GM23338 (cell line): Measurements from ENCODE around the gene KIAA0753. TPM values are rescaled to one million over a fixed set of nuclear protein-coding genes. Genes with fewer than 3 reads are reported as not detected.

Experiments used
- ATAC-seq: fragments of 200-7000 bp; cut with Tn5 transposase; 3 replicates; pipeline ENCODE4 v1.9.1; 2020
- DNase-seq: peaks from one replicate; pipeline ENCODE4 v3.0.0-alpha.2; 2015; ENCODE audit warnings: low spot score
- H2AFZ ChIP-seq: fragments of 200-600 bp; sonication (generic); 2 replicates; pipeline ENCODE4 v1.8.0; 2016; ENCODE audit warnings: antibody characterized with exemption, mild to moderate bottlenecking, moderate library complexity
- H3F3A ChIP-seq: fragments of 200-600 bp; sonication (generic); replicated peaks from 2 replicates; pipeline ENCODE4 v1.8.0; 2017; ENCODE audit warnings: antibody characterized with exemption, mixed run types, low read depth
- H3K27ac ChIP-seq: fragments of 200-600 bp; sonication (generic); 2 replicates; pipeline ENCODE4 v1.6.1; 2016; ENCODE audit warnings: low read depth
- H3K27me3 ChIP-seq: fragments of 200-600 bp; sonication (generic); 2 replicates; pipeline ENCODE4 v1.8.0; 2016; ENCODE audit warnings: mild to moderate bottlenecking, mixed run types, moderate library complexity; ENCODE audit not compliant: insufficient read depth
- H3K36me3 ChIP-seq: fragments of 200-600 bp; sonication (generic); 2 replicates; pipeline ENCODE4 v1.8.0; 2016; ENCODE audit warnings: mild to moderate bottlenecking; ENCODE audit not compliant: insufficient read depth
- H3K4me1 ChIP-seq: fragments of 200-600 bp; sonication (generic); 2 replicates; pipeline ENCODE4 v1.8.0; 2016; ENCODE audit warnings: mild to moderate bottlenecking, moderate library complexity; ENCODE audit not compliant: insufficient read depth
- H3K4me2 ChIP-seq: fragments of 200-600 bp; sonication (generic); 2 replicates; pipeline ENCODE4 v1.7.1; 2017; ENCODE audit warnings: mixed run types
- H3K4me3 ChIP-seq: fragments of 200-600 bp; sonication (generic); 2 replicates; pipeline ENCODE4 v1.6.1; 2016; ENCODE audit warnings: mixed run types
- H3K79me2 ChIP-seq: fragments of 200-600 bp; sonication (generic); replicated peaks from 2 replicates; pipeline ENCODE4 v1.8.0; 2017; ENCODE audit warnings: mild to moderate bottlenecking; ENCODE audit not compliant: insufficient read depth
- H3K9me2 ChIP-seq: fragments of 200-600 bp; sonication (generic); 2 replicates; pipeline ENCODE4 v1.8.0; 2017; ENCODE audit not compliant: insufficient read depth
- H4K20me1 ChIP-seq: fragments of 200-600 bp; sonication (generic); replicated peaks from 2 replicates; pipeline ENCODE4 v1.8.0; 2017; ENCODE audit warnings: mild to moderate bottlenecking; ENCODE audit not compliant: insufficient read depth
- H3K27ac Mint-ChIP-seq: 2 replicates; pipeline ENCODE4 v1.8.0; 2020; ENCODE audit warnings: inconsistent platforms, mild to moderate bottlenecking, moderate library complexity, mixed read lengths
- H3K27me3 Mint-ChIP-seq: 3 replicates; pipeline ENCODE4 v1.8.0; 2022; ENCODE audit warnings: low read depth, mild to moderate bottlenecking, moderate library complexity, mixed read lengths, inconsistent platforms; ENCODE audit not compliant: insufficient read depth, poor library complexity
- H3K36me3 Mint-ChIP-seq: 3 replicates; pipeline ENCODE4 v1.8.0; 2021; ENCODE audit warnings: low read depth, mild to moderate bottlenecking, inconsistent platforms, moderate library complexity, mixed read lengths
- H3K4me1 Mint-ChIP-seq: 3 replicates; pipeline ENCODE4 v1.8.0; 2020; ENCODE audit warnings: mild to moderate bottlenecking, inconsistent platforms, mixed read lengths
- H3K4me3 Mint-ChIP-seq: 3 replicates; pipeline ENCODE4 v1.8.0; 2021; ENCODE audit warnings: moderate library complexity, mild to moderate bottlenecking, inconsistent platforms, mixed read lengths
- H3K9me3 Mint-ChIP-seq: 3 replicates; pipeline ENCODE4 v1.8.0; 2020; ENCODE audit warnings: moderate library complexity, mild to moderate bottlenecking, inconsistent platforms, mixed read lengths
- CREB1 ChIP-seq: fragments of 250-450 bp; sonication (Bioruptor Pico); IDR thresholded peaks from 2 replicates; pipeline ENCODE4 v1.5.0; 2020; ENCODE audit warnings: low read depth, mild to moderate bottlenecking, moderate library complexity
- CTCF ChIP-seq, 2 experiments: fragments of 200-600 bp in 1 of 2; sonication (generic) in 1 of 2; conservative IDR thresholded peaks; 2 replicates each; pipeline versions ENCODE4 v1.5.1 to v1.6.1; 2016 to 2017; ENCODE audit warnings: antibody characterized with exemption in 2 of 2, low read depth in 2 of 2, mild to moderate bottlenecking in 2 of 2, moderate library complexity in 1 of 2
- ETS1 ChIP-seq: IDR thresholded peaks from 2 replicates; pipeline ENCODE4 v1.6.1; 2016; ENCODE audit warnings: antibody characterized with exemption
- POLR2AphosphoS5 ChIP-seq: IDR thresholded peaks from 2 replicates; pipeline ENCODE4 v1.6.1; 2016; ENCODE audit warnings: antibody characterized with exemption, low read depth
- STAT1 ChIP-seq: IDR thresholded peaks from one replicate; pipeline ENCODE4 v1.6.1; 2016; ENCODE audit warnings: antibody characterized with exemption; ENCODE audit not compliant: unreplicated experiment
- ZNF114 ChIP-seq: fragments of 250-450 bp; sonication (Bioruptor Pico); IDR thresholded peaks from 2 replicates; pipeline ENCODE4 v1.5.0; 2020; ENCODE audit warnings: mild to moderate bottlenecking, moderate library complexity
- ZNF462 ChIP-seq: fragments of 250-450 bp; sonication (Bioruptor Pico); IDR thresholded peaks from 2 replicates; pipeline ENCODE4 v1.5.0; 2020; ENCODE audit warnings: mild to moderate bottlenecking, moderate library complexity
- polyA plus RNA-seq: library from polyadenylated mRNA; unstranded; fragments of >200 nt; fragmentation: Nextera tagmentation; extraction: Ambion mirVana; gene quantifications from 2 replicates; pipeline ENCODE4 v1.2.1, GENCODE V29; 2016
- total RNA-seq: library from RNA; depleted of rRNA; stranded (reverse); fragments of >200 nt; shearing (Covaris generic); gene quantifications from 2 replicates; pipeline ENCODE4 v1.2.3, GENCODE V29; 2014
- TF ChIP-seq, protein P1 (sequence below): IDR thresholded peaks from one replicate; pipeline ENCODE4 v1.6.1; 2018; ENCODE audit warnings: antibody characterized with exemption; ENCODE audit not compliant: unreplicated experiment

Gene KIAA0753
- total and polyA plus RNA-seq, 2 experiments from 2014 or later, result 6.0 to 27.8 TPM

- DNase-seq, result no peak
- Mint-ChIP-seq H3K9me3 (peaks cover 5% of the 10 kb centered on the region), H3K36me3 (peaks cover 76% of the 10 kb centered on the region), H3K27ac (no peak overlapping the region; the same call in 1 of the 2 replicates), H3K4me3 (no peak overlapping the region), H3K27me3 (no peaks in the 10 kb centered on the region), H3K4me1 (peaks cover 7% of the 10 kb centered on the region; the same call in 2 of the 3 replicates)
- H3K4me1 ChIP-seq, result no peaks in the 10 kb centered on the region
- no peaks in the 10 kb centered on the region for H3F3A ChIP-seq
- H3K4me3 ChIP-seq, result no peak overlapping the region
- no peaks in the 10 kb centered on the region for H3K9me2 ChIP-seq
- TF ChIP-seq STAT1 (no peak), ETS1 (no peak), POLR2AphosphoS5 (no peak), ZNF114 (CRISPR knock-in tag) (no peak), ZNF462 (CRISPR knock-in tag) (no peak), CTCF (conservative IDR thresholded peaks at IDR 0.05; ENCODE audit: low read depth in 2 of 2) (no peak), CREB1 (CRISPR knock-in tag) (no peak)
- TF ChIP-seq, protein P1, sequence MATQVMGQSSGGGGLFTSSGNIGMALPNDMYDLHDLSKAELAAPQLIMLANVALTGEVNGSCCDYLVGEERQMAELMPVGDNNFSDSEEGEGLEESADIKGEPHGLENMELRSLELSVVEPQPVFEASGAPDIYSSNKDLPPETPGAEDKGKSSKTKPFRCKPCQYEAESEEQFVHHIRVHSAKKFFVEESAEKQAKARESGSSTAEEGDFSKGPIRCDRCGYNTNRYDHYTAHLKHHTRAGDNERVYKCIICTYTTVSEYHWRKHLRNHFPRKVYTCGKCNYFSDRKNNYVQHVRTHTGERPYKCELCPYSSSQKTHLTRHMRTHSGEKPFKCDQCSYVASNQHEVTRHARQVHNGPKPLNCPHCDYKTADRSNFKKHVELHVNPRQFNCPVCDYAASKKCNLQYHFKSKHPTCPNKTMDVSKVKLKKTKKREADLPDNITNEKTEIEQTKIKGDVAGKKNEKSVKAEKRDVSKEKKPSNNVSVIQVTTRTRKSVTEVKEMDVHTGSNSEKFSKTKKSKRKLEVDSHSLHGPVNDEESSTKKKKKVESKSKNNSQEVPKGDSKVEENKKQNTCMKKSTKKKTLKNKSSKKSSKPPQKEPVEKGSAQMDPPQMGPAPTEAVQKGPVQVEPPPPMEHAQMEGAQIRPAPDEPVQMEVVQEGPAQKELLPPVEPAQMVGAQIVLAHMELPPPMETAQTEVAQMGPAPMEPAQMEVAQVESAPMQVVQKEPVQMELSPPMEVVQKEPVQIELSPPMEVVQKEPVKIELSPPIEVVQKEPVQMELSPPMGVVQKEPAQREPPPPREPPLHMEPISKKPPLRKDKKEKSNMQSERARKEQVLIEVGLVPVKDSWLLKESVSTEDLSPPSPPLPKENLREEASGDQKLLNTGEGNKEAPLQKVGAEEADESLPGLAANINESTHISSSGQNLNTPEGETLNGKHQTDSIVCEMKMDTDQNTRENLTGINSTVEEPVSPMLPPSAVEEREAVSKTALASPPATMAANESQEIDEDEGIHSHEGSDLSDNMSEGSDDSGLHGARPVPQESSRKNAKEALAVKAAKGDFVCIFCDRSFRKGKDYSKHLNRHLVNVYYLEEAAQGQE, result no peak
- peaks cover 50% of the 10 kb centered on the region for H3K36me3 ChIP-seq
- ATAC-seq, result no peak
- H3K79me2 ChIP-seq, result no peaks in the 10 kb centered on the region
- H3K27ac ChIP-seq, result no peak overlapping the region
- H3K4me2 ChIP-seq, result no peak overlapping the region
- H3K27me3 ChIP-seq, result no peaks in the 10 kb centered on the region
- no peaks in the 10 kb centered on the region; the same call in 1 of the 2 replicates for H4K20me1 ChIP-seq
- H2AFZ ChIP-seq, result no peak overlapping the region
Observed at GRCh38 chr17:6588165-6588564, 52.3 kb downstream of the KIAA0753 start.
